Ishikawa (cell line): ENCODE results near the gene ARL8B.

Experiments
- CEBPB ChIP-seq: IDR thresholded peaks from 2 replicates; pipeline ENCODE4 v1.6.1; 2012
- CREB1 ChIP-seq: IDR thresholded peaks from 2 replicates; pipeline ENCODE4 v1.6.1; 2012; ENCODE audit warnings: low read depth
- EGR1 ChIP-seq: IDR thresholded peaks from 2 replicates; pipeline ENCODE4 v1.6.1; 2012
- EP300 ChIP-seq: IDR thresholded peaks from 2 replicates; pipeline ENCODE4 v1.6.1; 2012; ENCODE audit warnings: borderline replicate concordance
- FOXM1 ChIP-seq: IDR thresholded peaks from 2 replicates; pipeline ENCODE4 v1.6.1; 2012; ENCODE audit warnings: low read depth, borderline replicate concordance
- MAX ChIP-seq: IDR thresholded peaks from 2 replicates; pipeline ENCODE4 v1.6.1; 2012
- NFIC ChIP-seq: IDR thresholded peaks from 2 replicates; pipeline ENCODE4 v1.6.1; 2012
- RAD21 ChIP-seq: IDR thresholded peaks from 2 replicates; pipeline ENCODE4 v1.6.1; 2012; ENCODE audit warnings: low read depth
- REST ChIP-seq: IDR thresholded peaks from 2 replicates; pipeline ENCODE4 v1.6.1; 2012; ENCODE audit warnings: low read depth, mild to moderate bottlenecking
- TAF1 ChIP-seq: IDR thresholded peaks from 2 replicates; pipeline ENCODE4 v1.6.1; 2012; ENCODE audit warnings: low read depth, mild to moderate bottlenecking
- TCF12 ChIP-seq: IDR thresholded peaks from 2 replicates; pipeline ENCODE4 v1.6.1; 2012; ENCODE audit warnings: low read depth
- TEAD4 ChIP-seq: IDR thresholded peaks from 2 replicates; pipeline ENCODE4 v1.6.1; 2012
- USF1 ChIP-seq: IDR thresholded peaks from 2 replicates; pipeline ENCODE4 v1.6.1; 2012
- YY1 ChIP-seq: IDR thresholded peaks from 2 replicates; pipeline ENCODE4 v1.6.1; 2012; ENCODE audit warnings: low read depth
- ZBTB7A ChIP-seq: IDR thresholded peaks from 2 replicates; pipeline ENCODE4 v1.6.1; 2012; ENCODE audit warnings: low read depth

Gene ARL8B

GRCh38 chr3:5165698-5166097, 43.6 kb downstream of the ARL8B start:
- no peak for TF ChIP-seq FOXM1
- TF ChIP-seq CREB1: no peak
- TF ChIP-seq REST: no peak
- TF ChIP-seq MAX: no peak
- no peak for TF ChIP-seq TAF1
- TF ChIP-seq EP300: no peak
- no peak for TF ChIP-seq YY1
- no peak for TF ChIP-seq TEAD4
- TF ChIP-seq NFIC: no peak
- no peak for TF ChIP-seq ZBTB7A
- no peak for TF ChIP-seq TCF12
- TF ChIP-seq RAD21: no peak
- no peak for TF ChIP-seq CEBPB
- TF ChIP-seq EGR1: no peak

GRCh38 chr3:5166846-5167245, 44.8 kb downstream of the ARL8B start:
- TF ChIP-seq CEBPB: no peak
- TF ChIP-seq ZBTB7A: no peak
- TF ChIP-seq NFIC: no peak
- TF ChIP-seq USF1: no peak
- no peak for TF ChIP-seq TEAD4
- no peak for TF ChIP-seq TCF12
- no peak for TF ChIP-seq TAF1
- no peak for TF ChIP-seq EP300
- TF ChIP-seq YY1: no peak
- TF ChIP-seq CREB1: no peak
- no peak for TF ChIP-seq FOXM1
- TF ChIP-seq EGR1: no peak
- no peak for TF ChIP-seq RAD21
- TF ChIP-seq REST: no peak
- no peak for TF ChIP-seq MAX

- TF ChIP-seq USF1: no peak
- no peak for TF ChIP-seq CEBPB
- no peak for TF ChIP-seq TAF1
- TF ChIP-seq NFIC: no peak
- no peak for TF ChIP-seq TCF12
- no peak for TF ChIP-seq RAD21
- TF ChIP-seq EP300: no peak
- no peak for TF ChIP-seq MAX
- no peak for TF ChIP-seq EGR1
- TF ChIP-seq CREB1: no peak
- no peak for TF ChIP-seq YY1
- TF ChIP-seq FOXM1: no peak
- no peak for TF ChIP-seq ZBTB7A
- TF ChIP-seq REST: no peak
- no peak for TF ChIP-seq TEAD4
These were observed 46.0 kb downstream of the ARL8B start for GRCh38 chr3:5168110-5168509.

GRCh38 chr3:5169807-5170206, 47.7 kb downstream of the ARL8B start:
- TF ChIP-seq TCF12 (no peak), USF1 (no peak), REST (no peak), RAD21 (no peak), ZBTB7A (no peak), MAX (no peak), FOXM1 (no peak), TAF1 (no peak), CREB1 (no peak), YY1 (no peak), EP300 (no peak), CEBPB (no peak), NFIC (no peak), TEAD4 (no peak)
